8988T (cell line): Measurements from ENCODE around the gene PSMA7.
"Not testable (repeated sequence)": the region's sequence is repeated elsewhere in the genome, so short reads cannot be mapped to it uniquely, and the experiment has no call there.

ENCODE experiments used
- DNase-seq: peaks from one replicate; pipeline ENCODE4 v3.0.0; 2011

PSMA7 gene

DNA sequence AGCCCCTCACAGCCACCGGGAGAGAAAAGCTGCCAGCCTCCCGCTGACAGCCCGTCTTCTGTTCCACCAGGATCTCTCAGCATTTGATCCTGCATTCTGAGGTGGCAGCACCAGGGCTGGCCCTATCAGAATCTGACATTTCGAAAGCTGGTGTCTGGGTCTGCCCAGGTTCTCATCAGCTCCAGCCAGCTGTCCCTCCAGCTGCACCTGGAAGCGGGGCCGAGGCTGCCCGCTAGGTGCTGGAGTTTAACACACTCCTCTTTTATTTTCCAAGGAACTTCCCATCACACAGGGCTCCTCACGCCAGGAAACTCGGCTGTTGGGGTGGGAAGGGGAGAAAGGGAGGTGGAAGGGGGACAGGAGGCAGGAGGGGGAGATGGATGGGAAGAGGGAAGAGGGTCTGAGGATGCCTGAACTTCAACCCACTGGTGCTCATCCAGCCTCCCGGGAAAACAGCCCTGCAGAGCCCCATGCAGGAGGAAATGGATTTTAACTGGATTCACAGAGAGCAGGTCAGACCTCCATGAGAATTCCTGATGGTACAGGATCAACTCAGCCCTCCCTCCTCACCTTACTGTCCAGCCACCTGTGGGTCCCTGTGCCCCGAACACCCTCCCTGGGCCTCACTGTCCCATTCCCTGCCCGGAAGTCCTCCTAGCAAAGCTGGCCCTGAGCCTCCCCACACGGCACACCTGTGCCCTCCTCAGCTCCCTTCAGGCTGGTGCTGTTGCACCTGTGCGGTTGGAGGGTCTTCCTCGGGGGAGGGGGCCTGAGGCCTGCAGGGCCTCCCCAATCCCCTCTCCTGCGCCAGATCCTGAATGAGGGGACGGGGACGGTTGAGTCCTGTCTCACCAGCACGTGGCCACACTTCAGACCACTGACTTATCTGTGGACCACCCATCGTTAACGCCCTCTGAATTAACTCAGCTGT lies 24.8 kb downstream of the PSMA7 start:
- no peak for DNase-seq

- no peak for DNase-seq
Measured at GRCh38 chr20:62117658-62118057, 25.5 kb downstream of the PSMA7 start.

- no peak for DNase-seq
Measured at GRCh38 chr20:62117362-62117646, 25.9 kb downstream of the PSMA7 start.

DNA sequence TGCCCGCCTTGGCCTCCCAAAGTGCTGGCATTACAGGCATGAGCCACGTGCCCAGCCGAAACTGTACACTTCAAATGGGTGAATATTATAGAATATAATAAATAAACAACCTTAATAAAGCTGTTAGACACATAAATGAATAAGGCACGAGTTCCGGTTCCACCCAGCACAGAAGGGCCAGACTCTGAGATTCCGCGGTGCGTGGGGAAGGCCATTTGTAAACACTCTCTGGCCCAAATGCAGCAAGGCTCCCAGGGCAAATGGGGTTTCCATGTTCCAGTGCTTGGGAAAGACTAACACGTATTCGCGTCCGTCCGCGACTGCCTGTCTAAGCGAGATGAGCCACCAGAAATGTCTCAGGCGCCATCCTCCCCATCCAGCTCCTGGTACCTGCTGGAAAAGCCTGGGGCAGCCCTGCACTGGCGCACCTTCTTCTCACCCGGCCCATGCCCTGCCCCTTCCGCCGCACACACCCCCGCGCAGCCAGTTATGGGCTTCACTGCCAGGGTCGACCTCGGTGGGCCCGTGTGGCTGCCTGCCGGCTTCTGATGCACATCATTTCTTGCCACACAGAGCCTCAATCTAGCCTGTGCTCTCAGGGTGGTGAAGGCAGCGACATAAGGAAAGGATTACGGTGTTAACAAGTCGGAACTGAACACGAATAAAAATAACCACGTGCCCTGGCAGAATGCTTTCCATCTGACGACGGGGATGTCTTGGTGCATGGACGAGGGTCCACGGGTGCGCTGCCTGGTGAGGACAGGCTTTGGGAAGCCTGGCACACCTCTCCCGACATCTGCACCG lies 26.4 kb downstream of the PSMA7 start:
- no peak for DNase-seq

DNA sequence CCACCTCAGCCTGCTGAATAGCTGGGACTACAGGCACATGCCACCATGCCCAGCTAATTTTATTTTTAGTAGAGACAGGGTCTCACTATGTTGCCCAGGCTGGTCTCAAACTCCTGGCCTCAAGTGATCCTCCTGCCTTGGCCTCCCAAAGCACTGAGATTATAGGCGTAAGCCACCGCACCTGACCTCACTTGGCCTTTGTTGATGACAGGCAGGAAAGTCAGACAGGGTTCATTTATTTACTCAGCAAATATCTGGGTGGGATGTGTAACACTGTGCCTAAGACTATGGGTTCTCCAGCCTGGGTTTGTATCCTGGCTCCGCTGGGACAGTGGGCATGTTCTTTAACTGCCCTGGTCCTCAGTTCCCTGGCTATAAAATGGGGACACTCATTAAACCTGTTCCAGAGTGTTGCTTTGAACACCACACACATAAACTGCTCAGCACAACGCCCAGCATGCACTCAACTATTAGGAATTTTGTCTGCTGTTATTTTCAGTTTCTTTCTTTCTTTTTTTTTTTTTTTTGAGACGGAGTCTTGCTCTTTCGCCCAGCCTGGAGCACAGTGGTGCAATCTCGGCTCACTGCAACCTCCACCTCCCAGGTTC lies 27.3 kb downstream of the PSMA7 start:
- DNase-seq, result not testable (repeated sequence)

DNA sequence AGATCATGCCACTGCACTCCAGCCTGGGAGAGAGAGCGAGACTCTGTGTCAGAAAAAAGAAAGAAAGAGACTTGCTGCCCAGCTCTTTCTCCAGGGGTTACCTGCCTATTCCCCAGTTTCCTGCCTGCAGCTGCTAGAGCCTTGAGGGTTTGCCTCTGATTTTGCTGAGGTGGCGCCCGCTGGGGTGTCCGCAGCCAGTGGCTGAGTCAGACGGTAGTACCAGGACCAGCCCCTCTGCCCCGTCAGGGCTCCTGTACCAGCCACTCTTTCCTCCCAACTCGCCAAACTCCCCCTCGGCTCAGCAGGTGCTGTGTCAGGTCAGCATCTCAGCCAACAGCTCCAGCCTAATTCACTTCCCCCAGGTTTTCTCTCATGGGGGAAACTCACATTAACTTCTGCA lies 28.3 kb downstream of the PSMA7 start:
- no peak for DNase-seq

DNA sequence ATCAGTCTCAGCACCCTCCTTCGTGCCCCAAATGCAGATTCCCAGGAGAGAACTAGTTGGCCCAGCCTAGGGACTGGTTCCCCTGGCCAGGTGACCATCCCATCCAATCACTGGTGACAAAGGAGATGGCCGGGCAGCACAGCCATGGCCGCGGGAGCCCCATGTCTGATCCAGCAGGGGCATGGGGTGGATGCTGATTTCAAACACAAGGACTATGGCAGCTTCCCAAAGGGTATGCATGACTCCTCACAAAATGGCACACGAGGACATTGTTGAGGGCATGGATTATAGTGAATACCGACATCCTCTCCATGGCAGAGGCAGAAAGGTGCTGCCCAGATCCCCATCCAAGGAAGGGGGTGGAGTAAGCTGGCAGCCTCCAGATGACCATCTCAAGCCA lies 30.8 kb downstream of the PSMA7 start:
- DNase-seq, result no peak

GRCh38 chr20:62111148-62111547 lies 32.0 kb downstream of the PSMA7 start:
- DNase-seq, result no peak

GRCh38 chr20:62105592-62105991 lies 37.6 kb downstream of the PSMA7 start:
- no peak for DNase-seq

DNA sequence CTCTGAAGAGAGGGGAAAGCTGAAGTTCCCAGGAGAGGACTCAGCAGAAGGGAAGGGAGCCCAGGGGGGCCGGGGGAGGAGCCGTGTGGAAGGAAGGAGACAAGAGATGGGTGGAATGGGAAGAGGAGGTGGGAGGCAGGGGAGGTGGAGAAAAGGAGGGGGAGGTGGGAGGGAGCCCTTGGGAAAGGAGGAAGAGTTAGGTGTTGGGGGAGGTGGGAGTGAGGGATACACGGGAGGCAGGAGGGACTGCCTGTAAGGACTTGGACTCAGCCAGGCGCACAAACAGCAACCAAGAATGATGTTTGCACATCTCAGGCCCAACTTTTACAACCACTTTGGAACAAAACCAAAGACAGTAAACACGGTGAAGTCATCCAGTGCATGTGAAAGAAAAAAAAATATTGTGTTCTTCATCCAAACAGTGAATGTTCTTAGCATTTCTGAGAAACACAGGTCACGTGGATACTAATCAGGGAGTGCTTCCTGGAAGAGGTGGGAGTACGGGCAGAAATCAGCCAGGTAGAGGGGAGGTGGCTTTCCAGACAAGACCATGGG lies 38.3 kb downstream of the PSMA7 start:
- no peak for DNase-seq

DNA sequence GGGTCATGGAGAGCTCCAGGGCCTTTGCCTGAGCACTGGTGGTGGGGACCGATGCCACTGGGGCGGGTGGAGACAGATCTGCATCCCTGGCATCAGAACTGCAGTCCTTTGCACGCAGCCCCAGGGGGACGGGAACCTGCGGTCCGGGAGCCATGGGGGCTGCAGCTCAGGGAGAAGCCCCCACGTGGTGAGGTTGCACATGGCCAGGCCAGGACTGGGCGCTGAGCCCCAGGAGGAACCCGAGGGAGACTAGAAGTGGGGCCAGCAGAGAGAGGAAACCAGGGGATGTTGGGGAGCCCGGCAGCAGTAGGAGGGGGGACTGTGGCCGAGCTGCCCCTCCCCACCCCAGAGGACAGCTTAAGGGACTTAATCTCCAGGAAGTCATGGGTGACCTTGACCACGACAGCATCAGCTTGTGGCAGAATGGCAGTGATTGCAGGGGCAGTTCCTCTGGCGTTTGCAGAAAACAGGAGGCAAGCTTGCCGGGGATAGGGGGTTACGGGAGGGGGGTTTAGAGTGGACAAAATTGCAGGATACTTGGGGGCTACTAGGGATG lies 38.9 kb downstream of the PSMA7 start:
- no peak for DNase-seq

DNA sequence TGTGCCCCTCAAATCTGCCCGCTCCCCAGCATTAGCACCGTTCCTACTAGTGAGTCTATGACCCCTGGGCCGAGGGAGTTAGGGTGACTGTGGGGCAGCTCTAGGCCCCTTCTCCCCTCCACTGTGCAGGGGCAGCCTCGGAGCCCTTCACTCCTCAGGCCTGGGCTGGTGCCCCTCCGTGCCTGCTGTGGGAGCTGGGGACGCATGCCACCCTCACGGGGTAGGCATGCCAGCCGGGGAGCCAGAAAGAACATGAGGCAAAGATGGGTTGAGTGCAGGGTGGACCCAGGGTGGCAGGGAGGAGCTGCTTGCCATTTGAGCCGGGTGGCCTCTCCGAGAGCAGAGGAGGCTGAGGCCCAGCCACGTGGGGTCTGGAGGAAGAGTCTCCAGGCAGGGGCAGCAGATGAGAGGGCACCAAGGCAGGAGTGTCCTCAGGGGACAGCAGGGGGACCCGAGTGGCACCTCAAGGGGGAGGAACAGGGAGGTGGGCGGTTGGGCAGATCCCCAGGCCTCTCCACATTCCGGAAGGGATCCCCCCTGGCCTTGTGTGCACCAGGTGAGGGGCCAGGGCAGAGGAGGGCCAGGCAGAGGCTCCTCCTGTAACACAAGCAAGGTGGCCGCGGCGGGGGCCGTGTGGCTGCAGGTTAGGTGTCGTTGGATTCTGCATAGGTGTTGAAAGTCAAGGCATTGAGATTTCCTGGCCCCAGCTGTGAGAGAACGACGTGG lies 39.5 kb downstream of the PSMA7 start:
- DNase-seq, result no peak

DNA sequence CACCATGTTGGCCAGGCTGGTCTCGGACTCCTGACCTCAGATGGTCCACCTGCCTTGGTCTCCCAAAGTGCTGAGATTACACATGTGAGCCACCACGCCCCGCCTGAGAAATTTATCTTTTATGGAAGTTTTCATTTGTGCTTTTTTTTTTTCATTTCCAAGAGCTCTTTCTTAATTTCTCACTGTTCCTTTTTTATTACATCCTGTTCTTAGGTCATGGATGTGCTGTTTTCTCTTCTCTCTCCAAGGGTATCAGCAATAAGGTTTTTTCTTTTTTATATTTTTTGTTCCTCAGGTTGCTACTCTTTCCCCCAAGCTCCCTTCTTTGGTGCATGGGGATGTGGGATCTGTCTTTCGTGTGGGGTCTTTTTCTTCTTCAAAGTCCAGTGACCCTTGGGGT lies 42.1 kb downstream of the PSMA7 start:
- no peak for DNase-seq

- no peak for DNase-seq
Measured at GRCh38 chr20:62097881-62098407, 45.2 kb downstream of the PSMA7 start.

- DNase-seq, result no peak
Measured at GRCh38 chr20:62096421-62097380, 46.5 kb downstream of the PSMA7 start.

GRCh38 chr20:62089393-62089792 lies 53.8 kb downstream of the PSMA7 start:
- DNase-seq, result no peak

DNA sequence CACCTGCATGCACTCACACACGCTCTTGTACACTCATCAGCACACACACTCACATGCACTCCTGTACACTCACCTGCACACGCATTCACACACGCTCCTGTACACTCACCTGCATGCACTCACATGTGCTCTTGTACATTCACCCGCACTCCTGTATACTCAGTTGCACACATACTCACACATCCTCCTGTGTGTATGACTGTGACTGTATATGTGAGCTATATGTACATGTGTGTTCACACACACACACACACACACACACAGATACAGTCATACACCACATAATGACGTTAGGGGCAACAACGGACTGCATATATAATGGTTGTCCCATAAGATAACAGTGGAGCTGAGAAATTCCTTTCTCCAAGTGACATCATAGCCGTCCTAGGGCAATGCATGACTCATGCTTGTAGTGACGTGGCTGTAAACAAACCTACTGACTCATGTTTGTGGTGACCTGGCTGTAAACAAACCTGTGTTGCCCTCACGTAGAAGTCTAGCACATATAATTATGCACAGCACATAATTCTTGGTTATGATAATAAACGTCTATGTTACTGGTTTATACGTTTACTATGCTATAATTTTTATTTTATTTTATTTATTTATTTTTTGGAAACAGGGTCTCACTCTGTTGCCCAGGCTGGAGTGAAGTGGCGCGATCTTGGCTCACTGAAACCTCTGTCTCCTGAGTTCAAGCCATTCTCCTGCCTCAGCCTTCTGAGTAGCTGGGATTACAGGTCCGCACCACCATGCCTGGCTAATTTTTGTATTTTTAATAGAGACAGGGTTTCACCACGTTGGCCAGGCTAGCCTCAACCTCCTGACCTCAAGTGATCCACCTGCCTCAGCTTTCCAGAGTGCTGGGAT lies 54.7 kb downstream of the PSMA7 start:
- peak; percentile 58 for DNase-seq

GRCh38 chr20:62087632-62088031 lies 55.6 kb downstream of the PSMA7 start:
- DNase-seq, result no peak

DNA sequence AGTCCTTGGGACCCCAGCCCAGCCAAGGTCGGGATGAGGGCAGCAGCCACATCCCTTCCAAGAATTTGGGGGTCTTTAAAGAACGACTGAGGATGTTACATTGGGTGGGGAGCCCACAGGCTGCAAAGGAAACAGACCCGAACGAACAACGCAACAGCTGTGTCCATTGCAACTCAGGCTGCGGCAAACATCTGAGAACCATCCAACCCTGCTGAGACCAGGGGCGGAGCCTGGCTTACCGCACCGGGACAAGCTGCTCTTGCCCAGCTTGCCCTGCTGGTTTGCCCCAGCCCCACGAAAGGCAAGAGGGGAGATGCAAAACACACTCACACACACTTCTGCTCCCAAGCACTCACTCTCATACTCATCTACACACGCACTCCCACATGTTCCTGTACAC lies 56.0 kb downstream of the PSMA7 start:
- no peak for DNase-seq
